ENCODE results near the gene UHMK1.

Gene UHMK1

GRCh38 chr1:162470216-162470615, 27.4 kb upstream of the UHMK1 start:
- Histone ChIP-seq H3K4me1 (no peaks in the 10 kb centered on the region), H3K4me3 (ENCODE audit: low read depth, low read length) (no peak overlapping the region), H3K27me3 (no peaks in the 10 kb centered on the region; the same call in 1 of the 2 replicates), H3K9me3 (no peaks in the 10 kb centered on the region), H3K36me3 (no peaks in the 10 kb centered on the region)
- no peak for DNase-seq
- TF ChIP-seq CTCF (IDR thresholded peaks at IDR 0.05; ENCODE audit: low read depth, low read length), result no peak

- H3K36me3 ChIP-seq, result no peaks in the 10 kb centered on the region
- H3K4me3 ChIP-seq (ENCODE audit: low read depth, low read length), result no peak overlapping the region
- no peak for DNase-seq
Observed at GRCh38 chr1:162471290-162471853, 26.2 kb upstream of the UHMK1 start.

GRCh38 chr1:162475089-162475488, 22.5 kb upstream of the UHMK1 start:
- DNase-seq, result no peak

More at GRCh38 chr1:162471290-162471853, 26.2 kb upstream of the UHMK1 start:
- TF ChIP-seq CTCF (IDR thresholded peaks at IDR 0.05; ENCODE audit: low read depth, low read length), result no peak
- Histone ChIP-seq H3K27me3 (no peaks in the 10 kb centered on the region; the same call in 1 of the 2 replicates), H3K4me1 (no peaks in the 10 kb centered on the region), H3K9me3 (no peaks in the 10 kb centered on the region; the same call in 1 of the 2 replicates)

GRCh38 chr1:162475539-162476185, 22.0 kb upstream of the UHMK1 start:
- H3K9me3 ChIP-seq, result no peaks in the 10 kb centered on the region; the same call in 1 of the 2 replicates
- H3K27me3 ChIP-seq, result no peaks in the 10 kb centered on the region
- peak; percentile 22; the same call in 1 of the 2 replicates for TF ChIP-seq CTCF (IDR thresholded peaks at IDR 0.05; ENCODE audit: low read depth, low read length)
- no peaks in the 10 kb centered on the region for H3K36me3 ChIP-seq
- no peak for DNase-seq
- H3K4me1 ChIP-seq, result no peaks in the 10 kb centered on the region
- H3K4me3 ChIP-seq (ENCODE audit: low read depth, low read length), result no peak overlapping the region

More at GRCh38 chr1:162475089-162475488, 22.5 kb upstream of the UHMK1 start:
- Histone ChIP-seq H3K27me3 (no peaks in the 10 kb centered on the region), H3K9me3 (no peaks in the 10 kb centered on the region; the same call in 1 of the 2 replicates), H3K4me1 (no peaks in the 10 kb centered on the region), H3K4me3 (ENCODE audit: low read depth, low read length) (no peak overlapping the region), H3K36me3 (no peaks in the 10 kb centered on the region)
- no peak for TF ChIP-seq CTCF (IDR thresholded peaks at IDR 0.05; ENCODE audit: low read depth, low read length)

- no peak overlapping the region for H3K4me3 ChIP-seq (ENCODE audit: low read depth, low read length)
- no peaks in the 10 kb centered on the region; the same call in 1 of the 2 replicates for H3K9me3 ChIP-seq
- H3K27me3 ChIP-seq, result no peaks in the 10 kb centered on the region
- H3K36me3 ChIP-seq, result no peaks in the 10 kb centered on the region
- no peak for DNase-seq
- H3K4me1 ChIP-seq, result no peaks in the 10 kb centered on the region
- no peak for TF ChIP-seq CTCF (IDR thresholded peaks at IDR 0.05; ENCODE audit: low read depth, low read length)
Observed at GRCh38 chr1:162476620-162477019, 21.0 kb upstream of the UHMK1 start.

- peaks cover 8% of the 10 kb centered on the region for H3K27me3 ChIP-seq
- no peak for DNase-seq
- no peaks in the 10 kb centered on the region for H3K4me1 ChIP-seq
- H3K9me3 ChIP-seq, result no peaks in the 10 kb centered on the region; the same call in 1 of the 2 replicates
- H3K4me3 ChIP-seq (ENCODE audit: low read depth, low read length), result no peak overlapping the region
- no peaks in the 10 kb centered on the region for H3K36me3 ChIP-seq
- no peak for TF ChIP-seq CTCF (IDR thresholded peaks at IDR 0.05; ENCODE audit: low read depth, low read length)
Observed at GRCh38 chr1:162485236-162485635, 12.4 kb upstream of the UHMK1 start.
